K562 (cell line): ENCODE measurements around the gene ATG14. TPM values are rescaled to one million over a fixed set of nuclear protein-coding genes. Genes with fewer than 3 reads are reported as not detected.

ENCODE experiments used
- ATAC-seq: fragments of 200-7000 bp; cut with Tn5 transposase; 3 replicates; pipeline ENCODE4 v1.9.1; 2020; ENCODE audit warnings: moderate library complexity
- BruUV-seq: library from RNA; stranded (reverse); fragments of 400-500 nt; replicated peaks from 2 replicates; lab custom pipeline; 2021; lab: Mats Ljungman, UMichigan
- CTCF ChIA-PET: fragments of 300-600 bp; formaldehyde crosslinking; extraction: SDS; loops from one replicate; lab custom pipeline; 2021; ENCODE audit warnings: low intra/inter-chr PET ratio; lab: Yijun Ruan, JAX
- POLR2A ChIA-PET: fragments of 300-600, 350-650 bp; sonication (Branson Sonifier 250); formaldehyde crosslinking; extraction: SDS; loops from one replicate; lab custom pipeline; 2021; ENCODE audit warnings: antibody characterized with exemption, inconsistent platforms; lab: Yijun Ruan, JAX
- DNase-seq, 4 experiments: peaks; one replicate each; pipeline versions ENCODE4 v3.0.0 to v3.0.0-alpha.2; 2011 to 2018; ENCODE audit warnings: low spot score in 3 of 4, mixed read lengths in 3 of 4; ENCODE audit errors: extremely low read depth in 1 of 4
- FAIRE-seq: peaks from 2 replicates; lab custom pipeline; 2011; peaks lifted over from hg19 to GRCh38; lab: Jason Lieb, UNC
- H2AFZ ChIP-seq: 2 replicates; pipeline ENCODE4 v1.6.0; 2011; ENCODE audit warnings: low read depth, low read length, control low read depth, inconsistent platforms
- H3K27ac ChIP-seq: fragments of 200-600 bp; 3 replicates; pipeline ENCODE4 v1.8.0; 2011; ENCODE audit warnings: low read depth, mild to moderate bottlenecking, control low read depth, inconsistent platforms, low read length, moderate library complexity, mixed read lengths; ENCODE audit errors: extremely low read depth
- H3K27me3 ChIP-seq, 2 experiments: fragments of 300-600 bp in 1 of 2; 2 replicates in 1 of 2; 3 replicates in 1 of 2; pipeline versions ENCODE4 v1.6.0 to v1.8.0; 2011; ENCODE audit warnings: inconsistent platforms in 2 of 2, low read length in 2 of 2, mild to moderate bottlenecking in 1 of 2, mixed read lengths in 1 of 2, moderate library complexity in 1 of 2; ENCODE audit not compliant: control insufficient read depth in 2 of 2, insufficient read depth in 2 of 2
- H3K36me3 ChIP-seq: fragments of 300-600 bp; 3 replicates; pipeline ENCODE4 v1.8.0; 2011; ENCODE audit warnings: mild to moderate bottlenecking, low read length, inconsistent platforms; ENCODE audit not compliant: control insufficient read depth, insufficient read depth
- H3K4me1 ChIP-seq, 2 experiments: fragments of 200-600 bp in 1 of 2; replicated peaks in 1 of 2; 2 replicates in 1 of 2; 3 replicates in 1 of 2; pipeline versions ENCODE4 v1.5.1 to v1.8.0; 2011; ENCODE audit warnings: inconsistent platforms in 2 of 2, low read length in 2 of 2, mild to moderate bottlenecking in 1 of 2, mixed read lengths in 1 of 2, moderate library complexity in 1 of 2; ENCODE audit not compliant: control insufficient read depth in 2 of 2, insufficient read depth in 2 of 2
- H3K4me2 ChIP-seq: 2 replicates; pipeline ENCODE4 v1.6.1; 2011; ENCODE audit warnings: low read length, control low read depth, inconsistent platforms, mixed read lengths; ENCODE audit not compliant: insufficient read depth
- H3K4me3 ChIP-seq: fragments of 200-600 bp; sonication (generic), shearing (Covaris generic); 2 replicates; pipeline ENCODE4 v1.5.1; 2016; ENCODE audit warnings: control low read depth, inconsistent platforms
- H3K79me2 ChIP-seq: fragments of 200-600 bp; 3 replicates; pipeline ENCODE4 v1.8.0; 2011; ENCODE audit warnings: low read length, inconsistent platforms; ENCODE audit not compliant: control insufficient read depth, insufficient read depth
- H3K9ac ChIP-seq, 2 experiments: 2 replicates each; pipeline versions ENCODE4 v1.6.0 to v1.6.1; 2011; ENCODE audit warnings: low read depth in 2 of 2, low read length in 2 of 2, control low read depth in 1 of 2, inconsistent platforms in 1 of 2, mild to moderate bottlenecking in 1 of 2, mixed read lengths in 1 of 2; ENCODE audit not compliant: insufficient read depth in 1 of 2
- H3K9me1 ChIP-seq: one replicate; pipeline ENCODE4 v1.6.0; 2011; ENCODE audit warnings: inconsistent platforms, mild to moderate bottlenecking, low read length, moderate library complexity; ENCODE audit not compliant: control insufficient read depth, insufficient read depth
- H3K9me3 ChIP-seq: replicated peaks from 2 replicates; pipeline ENCODE4 v1.5.1; 2011; ENCODE audit warnings: low read depth, low read length, inconsistent platforms; ENCODE audit not compliant: control insufficient read depth, insufficient read depth
- H4K20me1 ChIP-seq: replicated peaks from 2 replicates; pipeline ENCODE4 v1.6.1; 2011; ENCODE audit warnings: low read length, inconsistent platforms, mixed read lengths; ENCODE audit not compliant: control insufficient read depth, insufficient read depth
- CHD4 ChIP-seq: fragments of 200-600 bp; sonication (generic); IDR thresholded peaks from 3 replicates; pipeline ENCODE4 v1.6.1; 2012; ENCODE audit warnings: low read depth, mild to moderate bottlenecking, mixed read lengths, low read length, inconsistent platforms; ENCODE audit not compliant: insufficient read depth, insufficient replicate concordance, poor library complexity, severe bottlenecking
- FUS ChIP-seq: fragments of 200-400 bp; formaldehyde crosslinking; optimal IDR thresholded peaks from 2 replicates; pipeline ENCODE3; 2017; ENCODE audit warnings: low read depth, low read length
- MCM5 ChIP-seq: fragments of 450-650 bp; IDR thresholded peaks from 2 replicates; pipeline ENCODE4 v1.6.1; 2016; ENCODE audit warnings: low read depth
- NFYB ChIP-seq: IDR thresholded peaks from 2 replicates; pipeline ENCODE4 v1.6.1; 2011; ENCODE audit warnings: mild to moderate bottlenecking, moderate library complexity; ENCODE audit not compliant: insufficient read length; ENCODE audit errors: extremely low read depth
- PHF20 ChIP-seq: fragments of 450-650 bp; IDR thresholded peaks from 2 replicates; pipeline ENCODE4 v1.6.1; 2018; ENCODE audit not compliant: partially characterized antibody
- SAP30 ChIP-seq: fragments of 200-600 bp; sonication (generic); IDR thresholded peaks from 2 replicates; pipeline ENCODE4 v1.6.1; 2012; ENCODE audit warnings: borderline replicate concordance, low read depth, mild to moderate bottlenecking, moderate library complexity, low read length, control low read depth, inconsistent platforms; ENCODE audit not compliant: insufficient read depth, poor library complexity, severe bottlenecking
- SIN3A ChIP-seq, 2 experiments: fragments of 150-350 bp in 1 of 2; IDR thresholded peaks; 2 replicates each; pipeline ENCODE4 v1.6.1; 2011 to 2016; ENCODE audit warnings: borderline replicate concordance in 2 of 2, low read depth in 2 of 2, low read length in 2 of 2, mild to moderate bottlenecking in 2 of 2, moderate library complexity in 2 of 2; ENCODE audit not compliant: control insufficient read depth in 1 of 2
- SMARCB1 ChIP-seq: IDR thresholded peaks from 2 replicates; pipeline ENCODE4 v1.6.1; 2011; ENCODE audit warnings: improper control_type of control experiment, low read depth; ENCODE audit not compliant: insufficient read length
- U2AF1 ChIP-seq: fragments of 200-400 bp; formaldehyde crosslinking; optimal IDR thresholded peaks from 2 replicates; pipeline ENCODE3; 2017; ENCODE audit warnings: mild to moderate bottlenecking, low read depth, low read length, moderate library complexity
- WHSC1 ChIP-seq: IDR thresholded peaks from one replicate; pipeline ENCODE4 v1.6.1; 2012; ENCODE audit warnings: low read length, control low read depth, inconsistent platforms
- ZNF134 ChIP-seq: fragments of 250-450 bp; sonication (Bioruptor Pico); conservative IDR thresholded peaks from 2 replicates; pipeline ENCODE4 v1.4.0; 2020
- WGBS: fragments of 100-300 bp; shearing (Covaris generic); methylation state at CpG from one replicate; pipeline ENCODE4 v1.1.6; 2016; ENCODE audit warnings: low coverage, mixed read lengths; ENCODE audit not compliant: insufficient coverage; ENCODE audit errors: missing lambda C conversion rate; 5-methylcytosine and 5-hydroxymethylcytosine counted together
- in situ Hi-C: fragments of 300-500 bp; cut with MboI; formaldehyde crosslinking; loops from 4 replicates; pipeline ENCODE4 v1.15.0; 2018; ENCODE audit warnings: inconsistent platforms, mixed read lengths
- intact Hi-C: fragments of 100-400 bp; cut with micrococcal nuclease; formaldehyde crosslinking; loops from 2 replicates; pipeline ENCODE4 v1.14.2; 2022
- polyA plus RNA-seq, 8 experiments: library from polyadenylated mRNA; depleted of rRNA in 4 of 8; stranded (reverse) in 5 of 8; unstranded in 3 of 8; fragments of >200 nt; fragmentation: Nextera tagmentation in 2 of 8; fragmentation: Illumina TruSeq in 1 of 8; extraction: Ambion mirVana in 2 of 8; extraction: Trizol in 1 of 8; gene quantifications; 2 replicates each; pipeline versions ENCODE4 v1.2.1 to v1.2.3, GENCODE V29; 2011 to 2014; ENCODE audit warnings: inconsistent platforms in 1 of 8, missing spikeins in 1 of 8
- total RNA-seq, 7 experiments: library from RNA; depleted of rRNA in 6 of 7; stranded (reverse); fragments of >200 nt in 6 of 7; fragmentation: Illumina TruSeq in 2 of 7; extraction: Trizol in 2 of 7; gene quantifications; 2 replicates each; pipeline versions ENCODE4 v1.2.1 to v1.2.3, GENCODE V29; 2011 to 2021; ENCODE audit warnings: low replicate concordance in 1 of 7
- TF ChIP-seq, protein P1 (sequence below): sonication (generic); formaldehyde crosslinking; IDR thresholded peaks from 2 replicates; pipeline ENCODE4 v1.8.0; 2022; ENCODE audit warnings: mild to moderate bottlenecking, missing genetic modification reagents

The ATG14 gene
- total and polyA plus RNA-seq, 9 of the 15 experiments (the other 6 are each of a cell fraction or from before 2014, with no cell fraction given), result 0.55 to 4.2 (median 3.5) TPM

DNA sequence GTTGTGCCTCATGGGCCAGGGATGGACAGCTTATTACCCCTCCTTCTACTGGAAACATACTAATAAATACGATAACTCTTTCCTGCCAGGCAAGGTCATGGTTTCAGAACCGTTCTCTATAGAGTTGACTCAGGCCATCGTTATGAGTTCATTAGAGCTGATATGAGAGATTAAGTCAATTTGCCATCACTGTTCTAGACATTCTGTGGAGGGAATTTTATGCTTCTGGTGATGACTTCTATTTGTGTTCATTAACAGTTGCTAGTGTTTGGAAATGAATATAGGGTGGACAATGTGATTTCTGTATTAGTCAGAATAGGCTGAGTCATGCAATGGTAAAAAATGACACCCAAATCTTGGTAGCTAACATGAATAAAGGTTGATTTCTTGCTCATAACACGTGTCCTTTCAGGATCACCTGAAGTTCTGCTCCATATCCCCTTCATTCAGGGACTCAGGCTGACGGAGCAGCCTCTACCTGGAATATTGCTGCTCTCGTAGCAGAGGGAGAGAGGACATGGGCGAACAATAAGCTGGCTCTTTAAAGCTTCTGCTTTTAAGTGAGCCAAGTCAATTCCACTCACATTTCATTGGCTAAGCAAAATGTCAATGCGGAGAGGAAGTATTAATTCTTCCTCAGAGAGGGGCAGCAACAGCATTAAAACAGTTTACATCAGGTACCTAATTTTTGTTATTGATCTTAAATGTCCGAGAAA, 47.3 kb upstream of the ATG14 start (continued):
- TF ChIP-seq, protein P1, sequence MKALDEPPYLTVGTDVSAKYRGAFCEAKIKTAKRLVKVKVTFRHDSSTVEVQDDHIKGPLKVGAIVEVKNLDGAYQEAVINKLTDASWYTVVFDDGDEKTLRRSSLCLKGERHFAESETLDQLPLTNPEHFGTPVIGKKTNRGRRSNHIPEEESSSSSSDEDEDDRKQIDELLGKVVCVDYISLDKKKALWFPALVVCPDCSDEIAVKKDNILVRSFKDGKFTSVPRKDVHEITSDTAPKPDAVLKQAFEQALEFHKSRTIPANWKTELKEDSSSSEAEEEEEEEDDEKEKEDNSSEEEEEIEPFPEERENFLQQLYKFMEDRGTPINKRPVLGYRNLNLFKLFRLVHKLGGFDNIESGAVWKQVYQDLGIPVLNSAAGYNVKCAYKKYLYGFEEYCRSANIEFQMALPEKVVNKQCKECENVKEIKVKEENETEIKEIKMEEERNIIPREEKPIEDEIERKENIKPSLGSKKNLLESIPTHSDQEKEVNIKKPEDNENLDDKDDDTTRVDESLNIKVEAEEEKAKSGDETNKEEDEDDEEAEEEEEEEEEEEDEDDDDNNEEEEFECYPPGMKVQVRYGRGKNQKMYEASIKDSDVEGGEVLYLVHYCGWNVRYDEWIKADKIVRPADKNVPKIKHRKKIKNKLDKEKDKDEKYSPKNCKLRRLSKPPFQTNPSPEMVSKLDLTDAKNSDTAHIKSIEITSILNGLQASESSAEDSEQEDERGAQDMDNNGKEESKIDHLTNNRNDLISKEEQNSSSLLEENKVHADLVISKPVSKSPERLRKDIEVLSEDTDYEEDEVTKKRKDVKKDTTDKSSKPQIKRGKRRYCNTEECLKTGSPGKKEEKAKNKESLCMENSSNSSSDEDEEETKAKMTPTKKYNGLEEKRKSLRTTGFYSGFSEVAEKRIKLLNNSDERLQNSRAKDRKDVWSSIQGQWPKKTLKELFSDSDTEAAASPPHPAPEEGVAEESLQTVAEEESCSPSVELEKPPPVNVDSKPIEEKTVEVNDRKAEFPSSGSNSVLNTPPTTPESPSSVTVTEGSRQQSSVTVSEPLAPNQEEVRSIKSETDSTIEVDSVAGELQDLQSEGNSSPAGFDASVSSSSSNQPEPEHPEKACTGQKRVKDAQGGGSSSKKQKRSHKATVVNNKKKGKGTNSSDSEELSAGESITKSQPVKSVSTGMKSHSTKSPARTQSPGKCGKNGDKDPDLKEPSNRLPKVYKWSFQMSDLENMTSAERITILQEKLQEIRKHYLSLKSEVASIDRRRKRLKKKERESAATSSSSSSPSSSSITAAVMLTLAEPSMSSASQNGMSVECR, result no peak

GRCh38 chr14:55457496-55457895, 45.9 kb upstream of the ATG14 start:
- in situ Hi-C loops, result no loop called here
- Histone ChIP-seq H3K9me1 (no peaks in the 10 kb centered on the region), H3K27me3 (peaks cover 0 to 11% of the 10 kb centered on the region in 2 experiments; a peak in 4 of 5 replicates), H3K4me3 (no peak overlapping the region), H3K36me3 (no peaks in the 10 kb centered on the region)
- BruUV-seq, result no TSS peak
- WGBS, result 10% methylated on average over 6 of the region's 6 CpGs
- CTCF ChIA-PET, result no interaction called here
- no peak for TF ChIP-seq MCM5
- TF ChIP-seq WHSC1, result no peak
- TF ChIP-seq CHD4, result no peak
- no peak for TF ChIP-seq NFYB
- TF ChIP-seq FUS, result no peak
- TF ChIP-seq ZNF134 (CRISPR knock-in tag), result no peak
- TF ChIP-seq SMARCB1, result no peak
- TF ChIP-seq PHF20, result no peak
- TF ChIP-seq SAP30, result no peak
- TF ChIP-seq U2AF1, result no peak
- TF ChIP-seq SIN3A (IDR thresholded peaks at IDR 0.05; ENCODE audit: borderline replicate concordance in 2 of 2, control insufficient read depth in 1 of 2, low read depth in 2 of 2, low read length in 2 of 2), result no peak
- TF ChIP-seq, all 486 proteins: peak for 0
- Histone ChIP-seq H3K4me1 (peaks cover 0 to 6% of the 10 kb centered on the region in 2 experiments; a peak in 1 of 5 replicates), H3K9ac (no peak overlapping the region), H4K20me1 (no peaks in the 10 kb centered on the region), H3K4me2 (no peak overlapping the region), H3K9me3 (no peaks in the 10 kb centered on the region), H3K27ac (no peak overlapping the region), H2AFZ (no peak overlapping the region), H3K79me2 (no peaks in the 10 kb centered on the region)
- ATAC-seq (no peak), DNase-seq (no peak), FAIRE-seq (no peak)
- intact Hi-C loops, result no loop called here
- POLR2A ChIA-PET, result no interaction called here
